IMR-90 (cell line): Measurements from ENCODE around the gene CST9L. TPM values are rescaled to one million over a fixed set of nuclear protein-coding genes. Genes with fewer than 3 reads are reported as not detected.

Experiments used
- ATAC-seq: fragments of 200-7000 bp; cut with Tn5 transposase; 2 replicates; pipeline ENCODE4 v1.9.1; 2020; ENCODE audit warnings: low read depth, mild to moderate bottlenecking, moderate library complexity
- BruUV-seq: library from RNA; stranded (reverse); fragments of 400-500 nt; replicated peaks from 2 replicates; lab custom pipeline; 2021; lab: Mats Ljungman, UMichigan
- CTCF ChIA-PET: fragments of 300-600 bp; formaldehyde crosslinking; extraction: SDS; loops from one replicate; lab custom pipeline; 2021; ENCODE audit warnings: antibody characterized with exemption; lab: Yijun Ruan, JAX
- POLR2A ChIA-PET: fragments of 300-600 bp; sonication (Branson Sonifier 250); formaldehyde crosslinking; loops from one replicate; lab custom pipeline; 2022; ENCODE audit warnings: antibody characterized with exemption; ENCODE audit not compliant: unreplicated experiment; lab: Charles Lee
- DNase-seq: peaks from one replicate; pipeline ENCODE4 v3.0.0; 2013
- H2AFZ ChIP-seq: replicated peaks from 2 replicates; pipeline ENCODE3; 2013; ENCODE audit warnings: low read length, mild to moderate bottlenecking; ENCODE audit not compliant: poor library complexity
- H2AK5ac ChIP-seq: 2 replicates; pipeline ENCODE4 v1.6.1; 2013; ENCODE audit warnings: low read depth, low read length, inconsistent platforms
- H2AK9ac ChIP-seq: replicated peaks from 2 replicates; pipeline ENCODE3; 2013; ENCODE audit warnings: mild to moderate bottlenecking, low read depth, low read length, moderate library complexity; ENCODE audit not compliant: poor library complexity
- H2BK120ac ChIP-seq: 2 replicates; pipeline ENCODE4 v1.6.1; 2013; ENCODE audit warnings: low read depth, low read length, inconsistent platforms
- H2BK15ac ChIP-seq: 3 replicates; pipeline ENCODE4 v1.6.1; 2013; ENCODE audit warnings: low read depth, low read length, inconsistent platforms
- H2BK20ac ChIP-seq: 2 replicates; pipeline ENCODE4 v1.6.1; 2013; ENCODE audit warnings: low read depth, mild to moderate bottlenecking, inconsistent platforms, low read length, moderate library complexity
- H2BK5ac ChIP-seq: 2 replicates; pipeline ENCODE4 v1.6.1; 2013; ENCODE audit warnings: mild to moderate bottlenecking, low read depth, low read length, inconsistent platforms; ENCODE audit not compliant: poor library complexity, severe bottlenecking
- H3K14ac ChIP-seq: replicated peaks from 2 replicates; pipeline ENCODE4 v1.6.1; 2013; ENCODE audit warnings: low read depth, low read length, inconsistent platforms
- H3K18ac ChIP-seq: 2 replicates; pipeline ENCODE4 v1.6.1; 2013; ENCODE audit warnings: low read depth, low read length, control low read depth
- H3K23ac ChIP-seq: 2 replicates; pipeline ENCODE4 v1.6.1; 2013; ENCODE audit warnings: low read depth, low read length, inconsistent platforms
- H3K27ac ChIP-seq: 2 replicates; pipeline ENCODE4 v1.5.1; 2013; ENCODE audit warnings: mild to moderate bottlenecking, control low read depth, low read length; ENCODE audit not compliant: insufficient read depth
- H3K27me3 ChIP-seq: 2 replicates; pipeline ENCODE4 v1.6.1; 2013; ENCODE audit warnings: low read length; ENCODE audit not compliant: control insufficient read depth, insufficient read depth
- H3K36me3 ChIP-seq: 2 replicates; pipeline ENCODE4 v1.6.1; 2013; ENCODE audit warnings: low read length, mixed read lengths; ENCODE audit not compliant: control insufficient read depth, insufficient read depth
- H3K4ac ChIP-seq: 2 replicates; pipeline ENCODE4 v1.6.1; 2013; ENCODE audit warnings: low read depth, low read length, inconsistent platforms
- H3K4me1 ChIP-seq: 2 replicates; pipeline ENCODE4 v1.6.1; 2013; ENCODE audit warnings: low read length, mixed read lengths; ENCODE audit not compliant: control insufficient read depth, insufficient read depth
- H3K4me2 ChIP-seq: 2 replicates; pipeline ENCODE4 v1.6.1; 2013; ENCODE audit warnings: low read depth, mild to moderate bottlenecking, control low read depth, low read length, moderate library complexity
- H3K4me3 ChIP-seq: 2 replicates; pipeline ENCODE4 v1.5.1; 2013; ENCODE audit warnings: low read depth, mild to moderate bottlenecking, control low read depth, low read length, moderate library complexity; ENCODE audit not compliant: insufficient read depth
- H3K56ac ChIP-seq: 2 replicates; pipeline ENCODE4 v1.6.1; 2013; ENCODE audit warnings: low read length, inconsistent platforms; ENCODE audit not compliant: insufficient read depth; ENCODE audit errors: extremely low read depth
- H3K79me1 ChIP-seq, 2 experiments: 2 replicates each; pipeline ENCODE4 v1.6.1; 2013; ENCODE audit warnings: low read length in 2 of 2, inconsistent platforms in 1 of 2, low read depth in 1 of 2
- H3K9ac ChIP-seq: 2 replicates; pipeline ENCODE4 v1.6.1; 2013; ENCODE audit warnings: low read depth, low read length, control low read depth
- H3K9me1 ChIP-seq: 2 replicates; pipeline ENCODE4 v1.6.1; 2013; ENCODE audit warnings: low read length, inconsistent platforms; ENCODE audit not compliant: insufficient read depth
- H3K9me3 ChIP-seq: 2 replicates; pipeline ENCODE4 v1.6.1; 2013; ENCODE audit warnings: low read length; ENCODE audit not compliant: control insufficient read depth, insufficient read depth
- H4K20me1 ChIP-seq: 2 replicates; pipeline ENCODE4 v1.6.1; 2013; ENCODE audit warnings: low read length, inconsistent platforms; ENCODE audit not compliant: insufficient read depth
- H4K5ac ChIP-seq: 2 replicates; pipeline ENCODE4 v1.6.1; 2013; ENCODE audit warnings: mild to moderate bottlenecking, low read depth, low read length, control low read depth
- H4K8ac ChIP-seq, 2 experiments: 2 replicates each; pipeline ENCODE4 v1.6.1; 2013; ENCODE audit warnings: low read depth in 2 of 2, low read length in 2 of 2, control low read depth in 1 of 2, inconsistent platforms in 1 of 2
- H4K91ac ChIP-seq: 2 replicates; pipeline ENCODE4 v1.6.1; 2013; ENCODE audit warnings: low read depth, low read length, inconsistent platforms; ENCODE audit not compliant: insufficient read depth
- BHLHE40 ChIP-seq: fragments of 150-350 bp; IDR thresholded peaks from 2 replicates; pipeline ENCODE4 v1.6.1; 2016; ENCODE audit warnings: mild to moderate bottlenecking, low read depth, low read length
- CEBPB ChIP-seq: IDR thresholded peaks from 2 replicates; pipeline ENCODE4 v1.6.1; 2012; ENCODE audit warnings: low read depth, low read length, improper control_type of control experiment
- CHD1 ChIP-seq: IDR thresholded peaks from 2 replicates; pipeline ENCODE4 v1.6.1; 2012; ENCODE audit warnings: low read depth, low read length, improper control_type of control experiment
- CTCF ChIP-seq: conservative IDR thresholded peaks from 2 replicates; pipeline ENCODE4 v1.5.1; 2012; ENCODE audit warnings: mild to moderate bottlenecking, low read depth, low read length, improper control_type of control experiment
- MAFK ChIP-seq: IDR thresholded peaks from 2 replicates; pipeline ENCODE4 v1.6.1; 2012; ENCODE audit warnings: low read depth, low read length, improper control_type of control experiment
- MXI1 ChIP-seq: IDR thresholded peaks from 2 replicates; pipeline ENCODE4 v1.6.1; 2012; ENCODE audit warnings: low read depth, mild to moderate bottlenecking, low read length, moderate library complexity, borderline replicate concordance
- NFE2L2 ChIP-seq: fragments of 150-350 bp; IDR thresholded peaks from 2 replicates; pipeline ENCODE4 v1.6.1; 2016; ENCODE audit warnings: low read depth, mild to moderate bottlenecking, low read length
- RCOR1 ChIP-seq: IDR thresholded peaks from 2 replicates; pipeline ENCODE4 v1.6.1; 2012; ENCODE audit warnings: mild to moderate bottlenecking, low read length, improper control_type of control experiment; ENCODE audit not compliant: insufficient replicate concordance
- RFX5 ChIP-seq: IDR thresholded peaks from 2 replicates; pipeline ENCODE4 v1.8.0; 2012; ENCODE audit warnings: low read depth, mild to moderate bottlenecking, low read length, moderate library complexity
- SMC3 ChIP-seq: fragments of 150-350 bp; IDR thresholded peaks from 2 replicates; pipeline ENCODE4 v1.6.1; 2016; ENCODE audit warnings: low read depth, mild to moderate bottlenecking, antibody characterized with exemption, low read length, moderate library complexity
- WGBS, 2 experiments: methylation state at CpG; one replicate each; pipeline versions ENCODE4 v1.1.5 to v1.1.7; 2013; ENCODE audit warnings: missing lambda C conversion rate in 2 of 2; ENCODE audit not compliant: insufficient read length in 1 of 2; ENCODE audit errors: extremely low coverage in 2 of 2; 5-methylcytosine and 5-hydroxymethylcytosine counted together
- dilution Hi-C: fragments of 300-500 bp; cut with HindIII; formaldehyde crosslinking; loops from one replicate; pipeline ENCODE4 v1.14.3; 2018; ENCODE audit warnings: low sequenced_read_pairs; ENCODE audit not compliant: unreplicated experiment
- in situ Hi-C: fragments of 300-500 bp; cut with MboI; formaldehyde crosslinking; loops from 3 replicates; pipeline ENCODE4 v1.14.3; 2019; ENCODE audit warnings: low sequenced_read_pairs, inconsistent platforms, mixed read lengths
- intact Hi-C: fragments of 100-400 bp; cut with micrococcal nuclease; formaldehyde crosslinking; loops from 2 replicates; pipeline ENCODE4 v1.10.0; 2022
- polyA plus RNA-seq, 3 experiments: library from polyadenylated mRNA; depleted of rRNA; stranded (reverse); fragments of >200 nt; gene quantifications; 2 replicates each; pipeline ENCODE4 v1.2.3, GENCODE V29; 2012; ENCODE audit warnings: low replicate concordance in 1 of 3
- total RNA-seq: library from RNA; depleted of rRNA; stranded (reverse); fragments of >200 nt; gene quantifications from 2 replicates; pipeline ENCODE4 v1.2.3, GENCODE V29; 2012
- TF ChIP-seq, protein P1 (sequence below): fragments of 150-350 bp; IDR thresholded peaks from 2 replicates; pipeline ENCODE4 v1.6.1; 2016; ENCODE audit warnings: low read depth, mild to moderate bottlenecking, low read length, moderate library complexity, borderline replicate concordance

CST9L gene
- total and polyA plus RNA-seq, 2 of the 4 experiments (the other 2 are of a cell fraction): not detected

- TF ChIP-seq CTCF: no peak
Measured at GRCh38 chr20:23568320-23568970, at the start of gene CST9L (continued).

GRCh38 chr20:23614163-23614562 is 45.9 kb upstream of the CST9L start:
- no peak overlapping the region for H2AK9ac ChIP-seq
- H2AFZ ChIP-seq: no peak overlapping the region
- no peaks in the 10 kb centered on the region for H4K20me1 ChIP-seq
- no peak overlapping the region for H3K56ac ChIP-seq
- no peaks in the 10 kb centered on the region; the same call in 1 of the 2 replicates for H3K9me1 ChIP-seq
- dilution Hi-C loops: no loop called here
- BruUV-seq: no TSS peak
- ChIA-PET POLR2A (no interaction called here), CTCF (no interaction called here)
- H2AK5ac ChIP-seq: no peak overlapping the region
- no peak overlapping the region for H4K91ac ChIP-seq
- H3K4me2 ChIP-seq: no peak overlapping the region
- H3K14ac ChIP-seq: no peak overlapping the region
- H4K8ac ChIP-seq: no peak overlapping the region
- H3K18ac ChIP-seq: no peak overlapping the region
- H2BK5ac ChIP-seq: no peak overlapping the region
- ATAC-seq: no peak
- no peak overlapping the region for H3K23ac ChIP-seq
- intact Hi-C loops: no loop called here
- H3K9me3 ChIP-seq: no peaks in the 10 kb centered on the region
- H2BK20ac ChIP-seq: no peak overlapping the region
- DNase-seq: no peak
- peaks cover 13% of the 10 kb centered on the region for H3K27me3 ChIP-seq
- no peak overlapping the region for H2BK120ac ChIP-seq
- no peak overlapping the region for H4K5ac ChIP-seq
- WGBS, 2 experiments: 33% methylated on average over 3 of the region's 5 CpGs; no CpG with 5 or more reads in 1 of the 2 experiments
- H3K4me1 ChIP-seq: no peaks in the 10 kb centered on the region
- in situ Hi-C loops: no loop called here
- H3K4me3 ChIP-seq: no peak overlapping the region
- H3K79me1 ChIP-seq: no peaks in the 10 kb centered on the region
- no peak overlapping the region for H3K4ac ChIP-seq
- H3K27ac ChIP-seq: no peak overlapping the region
- H3K36me3 ChIP-seq: no peaks in the 10 kb centered on the region
- no peak overlapping the region for H2BK15ac ChIP-seq
- no peak overlapping the region for H3K9ac ChIP-seq
- TF ChIP-seq MAFK (no peak), CEBPB (no peak), CHD1 (no peak), SMC3 (no peak), CTCF (no peak), RFX5 (no peak), NFE2L2 (no peak), BHLHE40 (no peak), MXI1 (no peak), RCOR1 (no peak)
- TF ChIP-seq, protein P1, sequence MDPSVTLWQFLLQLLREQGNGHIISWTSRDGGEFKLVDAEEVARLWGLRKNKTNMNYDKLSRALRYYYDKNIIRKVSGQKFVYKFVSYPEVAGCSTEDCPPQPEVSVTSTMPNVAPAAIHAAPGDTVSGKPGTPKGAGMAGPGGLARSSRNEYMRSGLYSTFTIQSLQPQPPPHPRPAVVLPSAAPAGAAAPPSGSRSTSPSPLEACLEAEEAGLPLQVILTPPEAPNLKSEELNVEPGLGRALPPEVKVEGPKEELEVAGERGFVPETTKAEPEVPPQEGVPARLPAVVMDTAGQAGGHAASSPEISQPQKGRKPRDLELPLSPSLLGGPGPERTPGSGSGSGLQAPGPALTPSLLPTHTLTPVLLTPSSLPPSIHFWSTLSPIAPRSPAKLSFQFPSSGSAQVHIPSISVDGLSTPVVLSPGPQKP: no peak
